NCI-H128 (cell line): ENCODE measurements around the gene CFAP61.
A peak's percentile ranks its signal among the peaks of the same experiment; 100 is the strongest.

Source experiments
- DNase-seq: peaks from one replicate; lab custom pipeline; 2025; ENCODE audit not compliant: unreplicated experiment; lab: John Stamatoyannopoulos, UW

Gene CFAP61

DNA sequence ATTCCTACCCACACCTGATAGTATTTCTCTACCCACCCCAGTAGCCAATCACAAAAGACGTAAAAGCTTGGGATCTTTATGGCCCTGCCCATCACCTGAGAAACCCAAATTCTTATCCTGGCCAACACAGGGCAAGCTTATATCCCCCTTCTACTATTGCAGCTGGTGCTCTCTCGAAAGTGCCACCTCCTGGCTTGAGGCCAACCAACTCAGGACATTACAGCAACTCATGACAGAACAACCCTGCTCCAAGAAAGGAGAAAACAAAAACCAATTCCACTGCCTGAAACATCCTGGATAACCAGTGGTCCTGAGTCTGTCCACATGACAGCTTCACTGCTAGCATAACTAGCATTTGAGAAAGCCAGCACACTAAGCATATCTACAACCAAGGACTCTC, 97.9 kb downstream of the CFAP61 start:
- no peak for DNase-seq

DNA sequence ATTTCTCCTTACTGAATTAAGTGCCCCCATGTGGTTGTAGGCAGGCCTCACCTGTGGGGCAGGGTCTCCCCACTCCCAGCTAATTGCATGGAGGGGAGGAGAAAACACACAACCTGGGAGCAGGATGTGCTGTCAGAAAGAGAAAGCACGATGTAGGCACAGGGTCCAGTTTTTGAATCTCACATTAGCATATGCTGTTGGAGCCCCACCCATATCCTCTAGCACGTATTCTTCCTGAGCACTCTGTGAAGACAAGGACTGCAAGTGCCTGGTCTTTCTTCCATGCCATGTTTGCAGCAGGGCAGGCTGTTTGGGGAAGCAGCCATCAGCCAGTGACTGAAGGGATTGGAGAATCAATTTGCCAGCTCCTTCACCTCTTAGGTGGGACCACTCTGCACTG, 108.2 kb downstream of the CFAP61 start:
- DNase-seq = no peak

DNA sequence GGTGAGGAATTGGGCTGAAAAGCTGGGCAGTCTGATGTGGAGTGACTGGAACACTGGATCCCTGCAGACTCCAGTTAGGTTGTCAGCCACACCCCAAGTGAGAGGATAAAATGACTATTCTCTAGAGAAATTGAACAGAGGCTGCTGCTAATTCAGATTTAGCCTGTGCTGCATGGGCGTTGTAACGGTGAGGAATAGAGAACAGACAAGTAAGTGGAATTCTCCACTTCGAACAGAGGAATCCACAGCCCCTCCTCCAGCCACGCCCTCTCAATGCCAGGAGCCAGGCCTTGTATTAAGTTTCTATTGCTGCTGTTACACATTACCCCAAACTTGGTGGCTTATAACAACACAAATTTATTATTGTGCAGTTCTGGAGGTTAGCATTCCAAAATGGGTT, 109.3 kb downstream of the CFAP61 start:
- DNase-seq = no peak

DNA sequence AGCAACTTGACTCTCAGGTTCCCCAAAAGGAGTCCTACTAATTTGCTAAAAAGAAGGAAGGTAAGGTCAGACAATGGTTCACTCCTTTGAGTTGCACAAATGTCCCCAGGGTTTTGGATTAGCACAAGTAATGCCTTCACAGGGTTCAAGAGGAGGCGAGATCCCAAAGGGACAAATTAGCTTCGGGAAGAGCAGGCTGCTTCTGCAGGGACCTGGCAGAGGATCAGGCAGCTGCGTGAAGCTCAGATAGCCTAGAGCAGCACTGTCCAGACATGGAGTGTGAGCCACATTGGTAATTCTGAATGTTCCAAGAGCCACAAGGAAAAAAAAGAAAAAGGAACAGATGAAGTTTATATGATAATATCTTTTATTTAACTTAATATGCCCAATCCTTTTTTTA, 115.4 kb downstream of the CFAP61 start:
- no peak for DNase-seq

DNA sequence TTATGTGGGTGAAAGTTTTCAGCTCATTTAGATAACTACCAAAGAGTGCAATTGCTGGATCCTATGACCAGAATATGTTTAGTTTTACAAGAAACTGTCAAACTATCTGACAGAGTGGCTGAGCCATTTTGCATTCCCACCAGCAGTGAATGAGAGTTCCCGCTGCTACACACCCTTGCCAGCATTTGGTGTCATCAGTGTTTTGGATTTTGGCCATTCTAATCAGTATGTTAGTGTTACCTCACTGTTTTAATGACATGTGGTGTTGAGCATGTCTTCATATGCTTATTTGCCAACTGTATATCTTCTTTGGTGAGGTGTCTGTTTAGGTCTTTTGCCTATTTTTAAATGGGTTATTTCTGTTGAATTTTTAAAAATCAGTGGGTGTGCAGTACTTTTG, 120.9 kb downstream of the CFAP61 start:
- DNase-seq = no peak

DNA sequence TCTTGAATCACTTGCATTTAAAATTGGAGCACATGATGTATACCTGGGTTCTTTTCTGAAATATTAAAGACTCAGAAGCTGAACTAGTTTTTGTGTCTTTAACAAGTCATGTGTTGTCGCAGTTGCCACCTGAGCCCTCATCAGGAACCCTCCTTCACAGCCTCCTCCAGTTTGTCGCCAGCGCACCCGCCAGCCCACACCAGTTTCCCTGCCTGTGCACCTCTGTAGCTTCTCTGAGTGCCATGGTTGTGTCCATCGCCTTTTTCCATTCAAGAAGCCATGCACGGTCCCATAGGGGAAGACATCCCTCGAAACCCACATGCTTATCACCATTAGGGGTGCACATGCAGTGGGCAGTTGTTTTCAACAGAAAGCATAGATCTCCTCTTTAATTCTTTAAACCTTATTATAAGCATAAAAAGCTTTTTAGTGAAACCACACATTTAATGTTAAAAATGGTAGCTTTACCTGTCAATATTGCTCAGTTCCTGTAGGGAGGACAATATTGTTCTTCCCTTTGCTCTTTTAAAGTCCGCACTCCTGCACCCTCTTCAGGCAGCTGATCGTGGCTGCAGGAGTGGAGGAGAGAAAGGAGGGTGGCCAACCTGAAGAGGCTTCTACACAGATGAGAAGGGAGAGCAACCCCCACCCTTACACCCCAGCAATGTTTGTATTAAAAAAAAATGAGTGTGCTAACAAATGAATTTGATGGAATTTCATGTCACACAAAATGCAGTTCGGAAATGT, 121.9 kb downstream of the CFAP61 start:
- DNase-seq = no peak

DNA sequence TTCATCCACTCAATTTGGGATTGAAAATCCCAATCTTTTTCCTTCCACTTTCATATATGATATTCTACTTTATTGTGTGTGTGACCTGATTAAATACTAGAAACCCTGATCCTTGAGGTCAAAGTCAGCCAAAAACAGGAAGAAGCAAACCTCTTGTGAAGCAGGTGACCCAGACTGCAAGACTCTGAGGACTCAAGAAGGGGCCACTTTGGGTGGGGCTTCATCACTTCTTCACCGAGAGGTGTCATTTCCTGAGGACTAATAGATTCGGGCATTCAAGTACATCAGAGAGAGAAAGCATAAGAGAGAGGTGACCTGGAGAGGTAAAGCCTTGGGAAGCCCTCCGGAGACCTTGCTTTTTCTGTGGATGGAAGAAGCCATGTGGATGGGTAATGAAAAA, 129.0 kb downstream of the CFAP61 start:
- DNase-seq = no peak

DNA sequence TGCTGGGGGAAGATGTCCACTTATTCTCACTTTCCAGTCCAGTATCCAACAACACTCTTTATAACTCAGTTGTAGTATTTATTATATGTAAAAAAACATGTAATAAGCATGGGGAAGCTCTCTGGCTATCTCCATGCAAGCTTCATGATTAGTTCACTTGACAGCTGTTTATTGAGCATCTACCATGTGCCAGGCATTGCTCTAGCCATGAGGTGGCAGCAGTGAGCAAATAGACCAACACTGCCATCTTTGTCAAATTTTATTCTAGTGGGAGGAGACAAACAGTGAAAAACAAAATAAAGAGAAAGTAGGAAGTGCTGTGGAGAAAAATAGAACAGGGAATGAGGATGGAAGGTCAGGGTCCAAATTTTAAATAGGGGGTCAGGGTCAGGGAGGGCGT, 131.8 kb downstream of the CFAP61 start:
- no peak for DNase-seq

DNA sequence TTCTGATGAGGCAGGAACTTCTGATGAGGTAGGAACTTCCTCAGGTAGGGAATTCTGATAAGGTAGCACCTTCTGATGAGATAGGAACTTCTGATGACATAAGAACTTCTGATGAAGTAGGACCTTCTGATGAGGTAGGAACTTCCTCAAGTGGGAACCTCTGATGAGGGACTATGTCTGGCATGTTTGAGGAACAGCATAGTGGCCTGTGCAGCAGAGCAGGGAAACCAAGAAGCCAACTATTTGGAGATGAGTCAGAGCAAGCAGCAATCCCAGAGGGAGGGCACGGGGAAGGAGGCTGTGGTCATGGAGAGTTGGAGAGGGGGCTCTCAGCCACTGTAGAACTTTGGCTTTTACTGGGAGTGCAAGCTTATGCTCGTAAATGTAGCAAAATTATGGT, 132.4 kb downstream of the CFAP61 start:
- DNase-seq = no peak

DNA sequence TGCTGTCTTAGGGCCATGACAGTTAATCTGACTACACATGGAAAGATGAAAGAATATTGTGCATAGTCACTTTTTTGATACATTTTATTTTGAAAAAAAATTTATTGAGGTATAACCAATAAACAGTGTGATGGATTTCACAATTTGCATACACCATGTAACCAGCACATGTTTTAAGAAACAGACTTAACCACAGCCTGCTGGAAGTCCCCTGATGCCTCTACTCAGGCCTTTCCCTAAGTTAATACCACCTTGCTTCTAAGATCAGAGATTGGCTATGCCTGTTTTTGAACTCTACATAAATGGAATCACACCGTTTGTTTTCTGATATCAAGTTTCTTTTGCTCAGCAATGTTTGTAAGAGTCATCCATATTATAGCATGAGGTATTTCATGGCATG, 136.3 kb downstream of the CFAP61 start:
- DNase-seq = no peak

DNA sequence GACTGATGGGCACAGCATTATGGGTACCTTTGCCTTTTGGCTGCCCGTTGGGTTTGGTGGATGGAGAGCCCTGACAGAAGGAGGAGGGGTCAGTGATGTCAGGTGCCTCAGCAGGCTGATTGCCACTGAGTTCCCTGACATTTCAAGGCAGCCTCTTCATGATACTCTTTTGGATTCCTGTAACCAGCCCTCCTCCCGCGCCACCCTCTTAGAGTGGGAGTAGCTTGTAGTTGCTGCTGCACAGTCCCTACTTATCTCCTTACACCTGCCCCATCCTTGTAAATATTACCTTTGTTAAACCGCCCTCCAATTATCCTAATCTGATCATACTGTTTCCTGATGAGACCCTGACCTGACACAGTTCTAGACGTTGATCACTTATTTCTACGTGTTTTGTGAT, 140.0 kb downstream of the CFAP61 start:
- no peak for DNase-seq

DNA sequence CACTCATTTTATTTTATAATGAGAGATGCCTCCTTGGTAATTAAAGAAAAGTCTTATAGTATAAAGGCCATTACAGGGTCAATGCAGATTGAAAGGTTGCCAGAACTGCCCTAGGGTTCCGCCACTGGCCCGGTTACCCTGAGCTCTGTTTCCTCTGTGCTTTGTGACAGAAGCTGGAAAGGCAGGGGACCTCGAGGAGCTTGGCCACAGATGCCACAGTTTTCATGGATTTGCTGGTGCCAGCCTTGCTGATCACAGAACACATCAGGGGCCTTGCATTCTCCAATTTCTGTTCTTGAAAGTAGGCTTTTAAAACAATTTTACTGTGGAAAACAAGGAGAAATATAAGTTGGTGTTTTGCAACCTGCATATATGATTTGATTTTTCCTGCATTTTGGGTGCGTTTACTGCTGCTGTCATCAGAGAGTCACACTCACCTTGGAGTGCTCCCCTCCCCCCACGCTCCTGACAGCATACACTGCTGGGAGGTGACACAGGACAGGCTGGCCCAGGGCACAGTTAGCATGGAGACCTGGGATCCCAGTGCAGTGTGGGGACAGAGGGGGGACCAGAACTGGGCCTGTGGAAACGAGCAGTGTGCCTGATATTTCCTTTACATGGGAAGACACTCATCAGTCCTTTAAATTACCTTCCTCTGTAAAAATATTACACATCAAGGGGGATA, 142.8 kb downstream of the CFAP61 start:
- DNase-seq = no peak

DNA sequence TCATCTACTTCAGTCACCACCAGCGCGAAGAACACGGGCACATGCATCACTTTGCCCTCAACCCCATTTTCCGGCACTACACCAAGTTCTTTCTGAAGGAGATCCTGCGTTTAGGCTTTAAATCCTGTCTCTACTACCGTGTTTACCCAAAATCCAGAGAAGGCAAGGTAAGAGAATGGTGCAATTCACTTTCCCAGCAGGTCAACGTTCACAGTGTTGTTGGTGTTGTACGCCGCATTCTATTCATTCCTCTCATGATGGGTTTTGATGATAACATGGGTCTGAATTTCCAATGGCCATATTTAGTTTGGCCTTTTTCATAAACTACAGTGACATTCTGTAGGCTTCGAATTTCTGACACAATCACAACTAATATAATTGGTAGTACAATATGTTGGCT, 144.3 kb downstream of the CFAP61 start:
- DNase-seq = no peak

DNA sequence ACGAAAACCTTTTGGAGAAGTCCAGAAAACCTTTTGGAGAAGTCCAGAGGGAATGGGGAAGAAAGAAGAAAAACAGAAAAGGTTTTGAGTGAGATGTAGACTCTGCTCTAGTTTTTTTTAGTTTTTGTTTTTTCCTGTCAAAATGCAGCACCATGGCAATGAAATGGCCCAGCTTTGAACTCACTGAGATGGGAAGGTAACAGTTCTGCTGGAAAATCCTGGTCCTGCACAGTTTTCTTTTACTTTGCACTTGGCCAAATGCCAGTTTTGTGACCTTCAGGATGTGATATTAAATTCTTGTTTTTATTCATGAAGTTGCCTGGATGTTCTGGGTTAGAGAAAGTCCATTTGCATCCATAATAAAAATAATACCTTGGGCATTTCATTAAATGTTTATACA, 145.7 kb downstream of the CFAP61 start:
- DNase-seq = no peak

DNA sequence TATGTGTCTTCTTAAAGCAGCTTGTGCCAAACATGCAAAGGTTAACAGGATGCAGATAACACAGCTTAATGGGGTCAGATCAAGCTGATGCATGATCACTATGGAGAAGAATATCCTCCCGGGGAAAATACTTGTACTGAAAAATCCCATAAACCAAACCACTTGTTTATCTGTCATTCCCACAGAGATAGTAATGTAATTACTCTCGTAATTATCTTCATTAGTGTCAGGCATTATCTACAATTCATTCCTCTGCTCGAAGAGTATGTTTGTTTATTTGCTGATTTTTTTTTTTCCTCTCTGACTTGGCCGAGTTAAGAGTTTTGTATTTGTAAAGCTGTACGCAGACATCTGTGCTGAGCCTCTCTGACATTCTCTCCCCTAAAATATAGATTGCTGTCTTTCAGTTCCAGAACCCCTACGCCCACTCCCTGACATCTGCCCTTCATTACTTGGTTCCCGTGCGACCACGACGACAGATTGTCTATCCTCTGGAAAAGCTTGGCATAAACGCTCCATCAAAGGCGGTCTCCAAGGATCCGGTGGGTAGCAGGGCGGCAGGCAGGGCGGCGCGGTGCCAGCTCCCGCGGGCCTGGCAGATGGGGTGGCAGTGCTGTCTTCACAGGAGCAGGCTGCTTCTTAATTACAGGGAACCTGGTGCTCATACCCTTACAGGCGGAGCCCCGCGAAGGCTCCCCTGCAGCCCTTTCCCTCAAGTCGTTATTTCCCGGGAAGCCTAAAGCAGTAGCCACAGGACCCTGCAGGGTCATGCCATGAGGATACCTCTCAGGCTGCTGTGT, 147.2 kb downstream of the CFAP61 start:
- no peak for DNase-seq

DNA sequence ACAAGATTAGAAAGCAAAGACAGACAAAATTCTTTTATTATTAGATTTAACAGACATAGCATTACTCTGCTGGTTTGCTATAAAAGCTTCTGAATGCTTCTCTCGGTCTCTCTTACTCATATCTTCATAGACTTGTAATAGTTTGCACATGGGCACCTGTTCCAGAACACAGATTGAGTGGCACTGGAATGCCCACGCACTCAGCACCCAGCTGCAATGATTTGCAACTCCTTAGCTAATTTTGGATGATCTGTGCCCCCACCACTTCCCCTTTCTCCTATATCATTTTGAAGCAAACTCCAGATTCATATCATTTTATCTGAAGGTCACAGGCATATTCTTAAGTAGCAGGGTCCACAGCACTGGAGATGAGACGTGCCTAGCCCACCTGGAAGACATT, 148.8 kb downstream of the CFAP61 start:
- no peak for DNase-seq

DNA sequence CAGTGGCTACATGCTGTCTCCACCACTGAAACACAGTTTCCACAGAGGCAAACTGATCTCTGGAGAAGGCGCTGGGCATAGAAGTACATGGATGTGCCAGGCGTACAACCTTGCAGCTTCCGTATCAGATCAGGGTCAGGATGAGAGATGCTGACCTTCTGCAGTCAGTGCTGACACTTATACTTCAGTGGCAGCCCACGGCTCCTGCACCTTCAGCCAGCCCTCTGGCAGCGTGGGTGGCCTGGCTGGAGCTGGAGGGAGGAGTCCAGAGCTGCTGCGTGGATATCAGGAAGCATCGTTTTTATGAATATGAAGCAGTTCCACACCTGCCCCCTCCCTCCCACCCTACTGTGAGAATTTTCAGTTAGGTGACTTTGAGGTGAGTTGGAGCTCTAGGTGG, 149.3 kb downstream of the CFAP61 start:
- DNase-seq = no peak

DNA sequence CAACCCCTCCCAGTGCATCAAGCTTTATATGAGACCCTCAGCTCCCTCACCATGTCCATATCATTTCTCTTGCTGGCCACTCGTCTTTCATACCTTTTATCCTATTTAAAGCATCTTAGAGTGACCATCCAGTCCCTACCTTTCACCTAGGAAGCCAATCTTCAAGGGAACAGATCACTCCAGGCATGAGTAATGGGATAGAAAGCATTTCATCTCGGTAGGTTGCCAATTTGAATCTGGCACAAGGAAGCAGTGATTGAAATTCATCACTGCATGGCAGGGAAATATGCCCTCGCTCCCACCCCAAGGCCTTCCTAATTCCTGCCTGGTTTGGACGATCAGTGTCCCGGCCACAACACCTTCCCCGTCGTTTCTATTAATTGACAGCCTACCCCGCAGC, 150.4 kb downstream of the CFAP61 start:
- no peak for DNase-seq

DNA sequence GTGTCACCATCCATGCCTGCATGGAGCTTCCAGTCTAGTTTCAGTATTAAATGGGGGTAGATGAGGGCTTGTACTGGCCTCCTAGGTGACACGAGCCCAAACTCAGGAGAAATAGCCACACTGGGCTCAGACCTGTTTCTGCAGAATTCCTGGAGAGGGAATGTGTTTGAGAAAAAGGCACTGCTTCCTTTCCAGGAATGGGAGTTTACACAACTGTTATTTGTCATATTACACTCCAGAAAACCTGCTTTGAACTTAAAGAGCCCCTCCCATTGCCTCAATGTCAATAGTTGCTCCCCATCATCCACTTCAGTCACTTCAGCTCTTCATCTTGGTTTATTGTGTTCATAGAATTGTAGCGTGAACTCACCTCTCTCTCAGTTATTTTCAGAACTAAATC, 151.5 kb downstream of the CFAP61 start:
- no peak for DNase-seq

DNA sequence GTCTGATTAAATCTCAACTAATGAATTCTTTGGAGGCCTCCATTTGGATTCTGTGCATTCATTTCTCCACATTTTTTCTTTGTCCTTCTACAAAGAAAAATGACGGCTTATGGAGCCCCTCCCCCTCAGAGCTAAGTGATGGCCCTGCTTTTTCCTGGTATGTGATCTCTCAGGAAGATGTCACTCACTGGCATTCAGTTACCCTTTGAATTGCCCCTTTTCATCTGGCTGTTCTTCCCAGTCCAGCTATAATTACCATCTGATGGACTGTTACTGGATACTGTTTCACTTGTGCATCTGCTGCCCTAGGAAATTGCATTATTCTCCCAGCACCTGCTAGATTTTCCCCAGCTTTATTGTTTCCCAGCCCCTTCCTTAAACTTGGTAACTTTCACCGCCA, 151.9 kb downstream of the CFAP61 start:
- DNase-seq = peak; percentile 45

DNA sequence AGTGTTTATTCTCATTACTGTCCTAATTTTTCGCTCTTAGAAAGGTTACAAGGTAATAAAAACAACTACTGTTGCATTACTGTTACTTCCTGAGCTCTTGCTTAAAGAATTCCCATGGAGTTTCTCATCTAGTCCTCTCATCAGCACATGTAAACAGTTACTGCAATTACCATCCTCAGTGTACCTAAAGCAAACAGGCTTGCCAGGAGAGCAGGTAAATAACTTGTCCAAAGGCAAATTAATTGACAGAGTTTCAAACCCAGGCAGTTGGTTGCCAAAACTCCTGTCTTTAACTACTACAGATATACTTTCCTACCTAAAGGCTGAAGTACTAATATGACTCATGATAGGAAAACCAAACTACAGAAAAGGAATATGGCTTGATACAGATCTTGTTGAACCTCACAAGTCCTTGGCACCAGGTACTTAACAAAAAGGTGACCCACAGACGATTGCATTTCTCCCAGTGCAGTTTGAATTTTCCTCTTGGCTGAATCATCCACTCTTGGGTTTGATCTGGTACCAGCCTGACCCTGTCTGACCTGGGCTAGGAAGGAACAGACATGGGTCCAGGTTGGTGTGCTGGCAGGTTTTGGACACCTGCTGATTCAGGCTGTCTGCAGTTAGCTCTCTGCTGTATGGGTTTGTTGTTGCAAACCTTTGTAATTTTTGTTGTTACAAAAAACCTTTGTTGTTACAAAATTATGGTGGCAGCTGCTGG, 153.0 kb downstream of the CFAP61 start:
- no peak for DNase-seq

DNA sequence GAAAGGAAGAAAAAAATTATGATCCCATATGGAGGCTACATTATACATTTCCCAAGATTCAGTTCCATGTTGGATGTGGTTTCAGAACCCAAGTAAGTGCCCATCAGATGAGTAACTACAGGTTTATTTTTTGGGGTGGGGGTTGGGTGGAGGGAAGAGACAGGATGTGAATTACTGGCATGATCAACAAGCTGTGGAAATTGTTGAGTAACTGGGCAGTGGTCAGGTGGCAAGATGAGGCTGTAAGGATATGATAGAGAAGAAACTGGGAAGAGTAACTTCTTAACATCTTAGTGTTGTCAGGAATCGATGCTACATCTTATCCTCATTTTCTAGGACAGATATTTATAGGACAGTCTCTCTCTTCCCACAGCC, 153.5 kb downstream of the CFAP61 start:
- DNase-seq = no peak
